Endodermal cell (in vitro differentiated cells): ENCODE data around the gene NAPEPLD. TPM values are rescaled to one million over a fixed set of nuclear protein-coding genes. Genes with fewer than 3 reads are reported as not detected.

Experiments
- DNase-seq: peaks from one replicate; pipeline ENCODE4 v3.0.0-alpha.2; 2017
- H3K27ac ChIP-seq: 2 replicates; pipeline ENCODE4 v1.5.1; 2013; ENCODE audit warnings: mild to moderate bottlenecking, low read depth, low read length, moderate library complexity
- H3K27me3 ChIP-seq: 2 replicates; pipeline ENCODE4 v1.6.1; 2013; ENCODE audit warnings: mild to moderate bottlenecking, low read length, moderate library complexity; ENCODE audit not compliant: insufficient read depth, control insufficient read depth, poor library complexity, severe bottlenecking
- H3K36me3 ChIP-seq: 2 replicates; pipeline ENCODE4 v1.7.0; 2013; ENCODE audit warnings: mild to moderate bottlenecking, low read length, moderate library complexity; ENCODE audit not compliant: control insufficient read depth, insufficient read depth
- H3K4me1 ChIP-seq: one replicate; pipeline ENCODE4 v1.7.0; 2013; ENCODE audit warnings: low read length; ENCODE audit not compliant: control insufficient read depth, insufficient read depth
- H3K4me3 ChIP-seq: 2 replicates; pipeline ENCODE4 v1.5.1; 2013; ENCODE audit warnings: mild to moderate bottlenecking, low read length, moderate library complexity
- H3K9ac ChIP-seq: 2 replicates; pipeline ENCODE4 v1.6.1; 2013; ENCODE audit warnings: mild to moderate bottlenecking, low read length, moderate library complexity; ENCODE audit not compliant: poor library complexity, severe bottlenecking; ENCODE audit errors: extremely low read depth
- H3K9me3 ChIP-seq: 2 replicates; pipeline ENCODE4 v1.6.1; 2013; ENCODE audit warnings: mild to moderate bottlenecking, low read length, moderate library complexity; ENCODE audit not compliant: control insufficient read depth
- H3K27ac Mint-ChIP-seq: 2 replicates; pipeline ENCODE4 v1.8.0; 2020; ENCODE audit warnings: mixed read lengths
- H3K27me3 Mint-ChIP-seq: 2 replicates; pipeline ENCODE4 v1.8.0; 2021; ENCODE audit warnings: mild to moderate bottlenecking, mixed read lengths; ENCODE audit not compliant: insufficient read depth
- H3K36me3 Mint-ChIP-seq: 2 replicates; pipeline ENCODE4 v1.8.0; 2020; ENCODE audit warnings: low read depth, mixed read lengths
- H3K4me1 Mint-ChIP-seq: 2 replicates; pipeline ENCODE4 v1.8.0; 2020; ENCODE audit warnings: mixed read lengths
- H3K4me3 Mint-ChIP-seq: 2 replicates; pipeline ENCODE4 v1.8.0; 2020; ENCODE audit warnings: mild to moderate bottlenecking, moderate library complexity, mixed read lengths
- H3K9me3 Mint-ChIP-seq: 2 replicates; pipeline ENCODE4 v1.8.0; 2020; ENCODE audit warnings: mild to moderate bottlenecking, mixed read lengths
- WGBS, 2 experiments: methylation state at CpG; one replicate each; pipeline versions ENCODE4 v1.1.5 to v1.1.7; 2013; ENCODE audit warnings: missing lambda C conversion rate in 2 of 2, mixed read lengths in 1 of 2; ENCODE audit not compliant: insufficient coverage in 1 of 2, insufficient read length in 1 of 2; 5-methylcytosine and 5-hydroxymethylcytosine counted together
- total RNA-seq, 2 donors: library from RNA; stranded (reverse); fragmentation: NEBNext Ultra II Directional in 1 of 2; extraction: Animal tissue kit (Norgen Biotek cat#: 25700) in 1 of 2; gene quantifications; 2 replicates in 1 of 2; 3 replicates in 1 of 2; pipeline ENCODE4 v1.2.1, GENCODE V29; 2021
- TF ChIP-seq, protein P1 (sequence below): fragments of 200-600 bp; sonication (generic); conservative IDR thresholded peaks from 2 replicates; pipeline ENCODE4 v1.5.0; 2021; ENCODE audit warnings: antibody characterized with exemption, mild to moderate bottlenecking

The NAPEPLD gene
- total RNA-seq, 2 donors from 2014 or later = 13.2 to 14.1 TPM

DNA sequence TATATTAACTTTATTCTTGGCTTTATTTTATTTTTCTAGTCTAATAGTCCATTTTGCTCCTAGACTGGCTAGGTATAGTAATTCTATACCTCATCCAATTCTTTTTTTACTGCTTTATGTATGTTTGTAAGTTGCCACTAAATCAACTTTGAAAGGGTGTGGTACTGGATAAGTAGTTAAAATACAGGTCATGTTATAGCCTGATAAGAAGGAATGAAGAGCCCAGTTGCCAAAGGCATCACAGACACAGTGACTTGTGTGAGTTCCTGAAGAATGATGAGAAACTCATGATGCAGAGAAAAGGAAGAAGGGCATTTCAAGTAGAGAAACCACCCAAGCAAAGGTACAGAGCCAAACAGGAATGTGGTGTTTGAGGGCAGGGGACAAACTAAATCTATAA is 27.3 kb downstream of the NAPEPLD start:
- Histone ChIP-seq H3K9me3 (no peaks in the 10 kb centered on the region), H3K4me1 (no peaks in the 10 kb centered on the region), H3K27me3 (no peaks in the 10 kb centered on the region), H3K9ac (no peak overlapping the region), H3K4me3 (no peak overlapping the region), H3K27ac (no peak overlapping the region), H3K36me3 (peaks cover 8% of the 10 kb centered on the region)
- no peaks in the 10 kb centered on the region for H3K27me3 Mint-ChIP-seq
- no peaks in the 10 kb centered on the region for H3K9me3 Mint-ChIP-seq
- H3K4me1 Mint-ChIP-seq = no peaks in the 10 kb centered on the region
- no peak overlapping the region for H3K4me3 Mint-ChIP-seq
- no peak for DNase-seq
- H3K27ac Mint-ChIP-seq = no peak overlapping the region
- TF ChIP-seq, protein P1, sequence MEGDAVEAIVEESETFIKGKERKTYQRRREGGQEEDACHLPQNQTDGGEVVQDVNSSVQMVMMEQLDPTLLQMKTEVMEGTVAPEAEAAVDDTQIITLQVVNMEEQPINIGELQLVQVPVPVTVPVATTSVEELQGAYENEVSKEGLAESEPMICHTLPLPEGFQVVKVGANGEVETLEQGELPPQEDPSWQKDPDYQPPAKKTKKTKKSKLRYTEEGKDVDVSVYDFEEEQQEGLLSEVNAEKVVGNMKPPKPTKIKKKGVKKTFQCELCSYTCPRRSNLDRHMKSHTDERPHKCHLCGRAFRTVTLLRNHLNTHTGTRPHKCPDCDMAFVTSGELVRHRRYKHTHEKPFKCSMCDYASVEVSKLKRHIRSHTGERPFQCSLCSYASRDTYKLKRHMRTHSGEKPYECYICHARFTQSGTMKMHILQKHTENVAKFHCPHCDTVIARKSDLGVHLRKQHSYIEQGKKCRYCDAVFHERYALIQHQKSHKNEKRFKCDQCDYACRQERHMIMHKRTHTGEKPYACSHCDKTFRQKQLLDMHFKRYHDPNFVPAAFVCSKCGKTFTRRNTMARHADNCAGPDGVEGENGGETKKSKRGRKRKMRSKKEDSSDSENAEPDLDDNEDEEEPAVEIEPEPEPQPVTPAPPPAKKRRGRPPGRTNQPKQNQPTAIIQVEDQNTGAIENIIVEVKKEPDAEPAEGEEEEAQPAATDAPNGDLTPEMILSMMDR = no peak
- peaks cover 23% of the 10 kb centered on the region for H3K36me3 Mint-ChIP-seq

DNA sequence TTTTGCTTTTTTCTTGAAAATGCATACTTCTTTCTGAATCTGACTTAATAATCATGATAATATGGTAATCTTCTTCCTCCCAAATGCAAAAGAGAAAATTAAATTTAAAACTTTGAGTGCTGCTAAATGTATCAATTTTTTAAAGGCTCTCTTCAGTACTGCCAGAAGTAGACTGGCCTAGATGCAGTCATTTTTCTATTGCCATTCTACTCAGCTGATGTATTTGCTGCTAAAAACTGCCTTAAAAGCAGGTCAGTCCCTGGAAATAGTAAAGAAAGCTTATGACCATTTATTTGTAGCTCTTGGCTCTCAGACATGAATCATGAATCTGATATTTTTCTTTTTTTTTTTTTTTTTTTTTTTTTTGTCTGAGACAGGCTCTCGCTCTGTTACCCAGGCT is 28.5 kb downstream of the NAPEPLD start:
- WGBS, 2 experiments = 86% methylated on average over 1 of the region's 1 CpG; no CpG with 5 or more reads in 1 of the 2 experiments
- Mint-ChIP-seq H3K4me3 (no peak overlapping the region), H3K4me1 (no peaks in the 10 kb centered on the region), H3K9me3 (no peaks in the 10 kb centered on the region), H3K27ac (no peak overlapping the region), H3K27me3 (no peaks in the 10 kb centered on the region), H3K36me3 (peaks cover 18% of the 10 kb centered on the region)
- no peak overlapping the region for H3K9ac ChIP-seq
- peaks cover 8% of the 10 kb centered on the region for H3K36me3 ChIP-seq
- H3K4me1 ChIP-seq = no peaks in the 10 kb centered on the region
- H3K27ac ChIP-seq = no peak overlapping the region
- H3K27me3 ChIP-seq = no peaks in the 10 kb centered on the region
- no peak for DNase-seq
- H3K4me3 ChIP-seq = no peak overlapping the region
- no peaks in the 10 kb centered on the region for H3K9me3 ChIP-seq
- TF ChIP-seq, protein P1 = no peak

DNA sequence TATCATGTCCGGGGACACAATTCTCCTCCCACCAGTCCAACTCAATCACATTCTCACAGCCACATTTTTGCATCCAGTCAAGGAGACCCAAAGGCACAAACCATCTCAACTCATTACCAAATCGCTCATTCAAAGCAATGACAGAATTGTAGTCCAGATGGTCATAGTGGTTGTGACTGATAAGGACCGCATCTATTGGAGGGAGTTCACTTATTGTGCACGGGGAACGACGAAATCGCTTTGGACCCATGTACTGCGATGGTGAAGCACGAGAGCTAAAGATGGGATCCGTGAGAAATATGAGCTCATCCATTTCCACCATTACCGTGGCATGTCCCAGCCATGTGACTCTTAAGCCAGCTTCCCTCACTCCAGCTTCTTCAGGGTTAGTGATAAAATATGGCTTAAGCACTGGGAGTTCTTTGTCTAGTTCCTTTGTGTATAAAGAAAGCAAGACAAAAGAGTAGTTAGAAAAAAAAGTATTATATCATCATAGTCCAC is 29.1 kb downstream of the NAPEPLD start:
- Mint-ChIP-seq H3K9me3 (no peaks in the 10 kb centered on the region), H3K27me3 (no peaks in the 10 kb centered on the region)

More for the DNA sequence above, 29.1 kb downstream of the NAPEPLD start:
- Histone ChIP-seq H3K9me3 (no peaks in the 10 kb centered on the region), H3K36me3 (peaks cover 8% of the 10 kb centered on the region), H3K4me1 (no peaks in the 10 kb centered on the region), H3K4me3 (no peak overlapping the region), H3K27ac (no peak overlapping the region), H3K27me3 (no peaks in the 10 kb centered on the region), H3K9ac (no peak overlapping the region)
- TF ChIP-seq, protein P1 = no peak
- Mint-ChIP-seq H3K4me1 (no peaks in the 10 kb centered on the region), H3K4me3 (no peak overlapping the region), H3K36me3 (peaks cover 18% of the 10 kb centered on the region), H3K27ac (peak overlapping the region; percentile 29)
- no peak for DNase-seq
- WGBS, 2 experiments = 95 to 99% methylated on average over 9 to 11 of the region's 11 CpGs
